ENCODE measurements around the gene RUVBL2. TPM values are rescaled to one million over a fixed set of nuclear protein-coding genes. Genes with fewer than 3 reads are reported as not detected.

RUVBL2 gene
- polyA plus RNA-seq, 1 donor from 2014 or later, result 184 TPM

DNA sequence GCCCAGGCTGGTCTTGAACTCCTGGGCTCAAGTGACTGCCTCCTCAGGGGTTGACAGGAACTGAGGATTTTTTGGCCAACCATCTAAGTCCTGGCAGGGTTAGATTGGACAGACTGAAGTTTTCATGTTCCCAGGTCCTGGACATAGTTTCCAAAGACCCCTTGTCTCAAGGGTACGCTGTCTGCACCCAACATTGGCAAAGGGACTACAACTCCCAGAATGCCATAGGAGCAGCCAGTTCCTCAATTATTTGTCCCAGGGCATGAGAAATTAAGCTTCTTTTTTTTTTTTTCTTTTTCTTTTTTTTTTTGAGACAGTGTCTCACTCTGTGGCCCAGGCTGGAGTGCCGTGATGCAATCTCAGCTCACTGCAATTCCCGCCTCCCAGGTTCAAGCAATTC is 7.5 kb upstream of the RUVBL2 start:
- Histone ChIP-seq H3K27me3 (ENCODE audit: insufficient read depth, low read depth, low read length) (no peaks in the 10 kb centered on the region), H3K9me2 (ENCODE audit: insufficient read depth, low read length) (no peaks in the 10 kb centered on the region), H2AFZ (ENCODE audit: low read depth, low read length) (no peak overlapping the region), H3K9me3 (ENCODE audit: low read length) (no peaks in the 10 kb centered on the region), H3K27ac (ENCODE audit: low read length) (no peak overlapping the region), H3K9ac (ENCODE audit: low read length) (no peak overlapping the region), H3K36me3 (ENCODE audit: insufficient read depth, low read length) (no peaks in the 10 kb centered on the region), H3F3A (ENCODE audit: insufficient read depth, low read length, poor library complexity, severe bottlenecking) (no peaks in the 10 kb centered on the region), H3K4me3 (ENCODE audit: low read length) (no peak overlapping the region), H3K79me2 (replicated peaks; ENCODE audit: insufficient read depth, low read length) (no peaks in the 10 kb centered on the region), H3K4me2 (ENCODE audit: low read length) (no peak overlapping the region), H4K20me1 (ENCODE audit: insufficient read depth) (no peaks in the 10 kb centered on the region)
- TF ChIP-seq TAF1 (IDR thresholded peaks at IDR 0.05; ENCODE audit: low read depth) (no peak), EZH2 (IDR thresholded peaks at IDR 0.05; ENCODE audit: borderline replicate concordance, insufficient read depth, low read length, poor library complexity, severe bottlenecking) (no peak), MXI1 (conservative IDR thresholded peaks at IDR 0.05; ENCODE audit: poor library complexity, severe bottlenecking) (no peak), EP300 (conservative IDR thresholded peaks at IDR 0.05; ENCODE audit: poor library complexity, severe bottlenecking) (no peak), RAD21 (conservative IDR thresholded peaks at IDR 0.05) (no peak), POLR2AphosphoS5 (IDR thresholded peaks at IDR 0.05) (no peak), SMC3 (conservative IDR thresholded peaks at IDR 0.05; ENCODE audit: poor library complexity) (no peak)
- TF ChIP-seq, protein P1, sequence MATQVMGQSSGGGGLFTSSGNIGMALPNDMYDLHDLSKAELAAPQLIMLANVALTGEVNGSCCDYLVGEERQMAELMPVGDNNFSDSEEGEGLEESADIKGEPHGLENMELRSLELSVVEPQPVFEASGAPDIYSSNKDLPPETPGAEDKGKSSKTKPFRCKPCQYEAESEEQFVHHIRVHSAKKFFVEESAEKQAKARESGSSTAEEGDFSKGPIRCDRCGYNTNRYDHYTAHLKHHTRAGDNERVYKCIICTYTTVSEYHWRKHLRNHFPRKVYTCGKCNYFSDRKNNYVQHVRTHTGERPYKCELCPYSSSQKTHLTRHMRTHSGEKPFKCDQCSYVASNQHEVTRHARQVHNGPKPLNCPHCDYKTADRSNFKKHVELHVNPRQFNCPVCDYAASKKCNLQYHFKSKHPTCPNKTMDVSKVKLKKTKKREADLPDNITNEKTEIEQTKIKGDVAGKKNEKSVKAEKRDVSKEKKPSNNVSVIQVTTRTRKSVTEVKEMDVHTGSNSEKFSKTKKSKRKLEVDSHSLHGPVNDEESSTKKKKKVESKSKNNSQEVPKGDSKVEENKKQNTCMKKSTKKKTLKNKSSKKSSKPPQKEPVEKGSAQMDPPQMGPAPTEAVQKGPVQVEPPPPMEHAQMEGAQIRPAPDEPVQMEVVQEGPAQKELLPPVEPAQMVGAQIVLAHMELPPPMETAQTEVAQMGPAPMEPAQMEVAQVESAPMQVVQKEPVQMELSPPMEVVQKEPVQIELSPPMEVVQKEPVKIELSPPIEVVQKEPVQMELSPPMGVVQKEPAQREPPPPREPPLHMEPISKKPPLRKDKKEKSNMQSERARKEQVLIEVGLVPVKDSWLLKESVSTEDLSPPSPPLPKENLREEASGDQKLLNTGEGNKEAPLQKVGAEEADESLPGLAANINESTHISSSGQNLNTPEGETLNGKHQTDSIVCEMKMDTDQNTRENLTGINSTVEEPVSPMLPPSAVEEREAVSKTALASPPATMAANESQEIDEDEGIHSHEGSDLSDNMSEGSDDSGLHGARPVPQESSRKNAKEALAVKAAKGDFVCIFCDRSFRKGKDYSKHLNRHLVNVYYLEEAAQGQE (IDR thresholded peaks at IDR 0.05; ENCODE audit: borderline replicate concordance), result no peak
- TF ChIP-seq, protein P2, sequence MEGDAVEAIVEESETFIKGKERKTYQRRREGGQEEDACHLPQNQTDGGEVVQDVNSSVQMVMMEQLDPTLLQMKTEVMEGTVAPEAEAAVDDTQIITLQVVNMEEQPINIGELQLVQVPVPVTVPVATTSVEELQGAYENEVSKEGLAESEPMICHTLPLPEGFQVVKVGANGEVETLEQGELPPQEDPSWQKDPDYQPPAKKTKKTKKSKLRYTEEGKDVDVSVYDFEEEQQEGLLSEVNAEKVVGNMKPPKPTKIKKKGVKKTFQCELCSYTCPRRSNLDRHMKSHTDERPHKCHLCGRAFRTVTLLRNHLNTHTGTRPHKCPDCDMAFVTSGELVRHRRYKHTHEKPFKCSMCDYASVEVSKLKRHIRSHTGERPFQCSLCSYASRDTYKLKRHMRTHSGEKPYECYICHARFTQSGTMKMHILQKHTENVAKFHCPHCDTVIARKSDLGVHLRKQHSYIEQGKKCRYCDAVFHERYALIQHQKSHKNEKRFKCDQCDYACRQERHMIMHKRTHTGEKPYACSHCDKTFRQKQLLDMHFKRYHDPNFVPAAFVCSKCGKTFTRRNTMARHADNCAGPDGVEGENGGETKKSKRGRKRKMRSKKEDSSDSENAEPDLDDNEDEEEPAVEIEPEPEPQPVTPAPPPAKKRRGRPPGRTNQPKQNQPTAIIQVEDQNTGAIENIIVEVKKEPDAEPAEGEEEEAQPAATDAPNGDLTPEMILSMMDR (IDR thresholded peaks at IDR 0.05; ENCODE audit: poor library complexity, severe bottlenecking), result no peak

DNA sequence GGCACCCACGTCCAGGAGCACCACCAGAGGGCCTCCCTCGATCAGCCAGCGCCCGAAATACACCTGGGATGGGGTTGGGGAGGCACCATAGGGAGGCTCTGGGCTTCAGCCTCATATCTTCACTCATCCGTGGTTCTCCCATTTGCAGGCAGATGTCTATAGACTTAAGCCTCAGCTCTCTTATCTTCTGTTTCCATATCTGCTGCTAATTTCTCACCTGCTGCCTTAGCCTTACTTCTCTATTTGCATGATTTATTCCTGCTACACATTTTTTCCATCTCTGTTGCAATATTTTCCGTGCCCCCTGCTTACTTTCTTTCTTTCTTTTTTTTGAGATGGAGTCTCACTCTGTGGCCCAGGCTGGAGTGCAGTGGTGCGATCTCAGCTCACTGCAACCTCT is 6.4 kb upstream of the RUVBL2 start:
- Histone ChIP-seq H3K4me2 (ENCODE audit: low read length) (no peak overlapping the region), H3F3A (ENCODE audit: insufficient read depth, low read length, poor library complexity, severe bottlenecking) (no peaks in the 10 kb centered on the region), H3K27ac (ENCODE audit: low read length) (no peak overlapping the region), H4K20me1 (ENCODE audit: insufficient read depth) (no peaks in the 10 kb centered on the region), H3K9me3 (ENCODE audit: low read length) (no peaks in the 10 kb centered on the region), H3K4me3 (ENCODE audit: low read length) (no peak overlapping the region), H3K27me3 (ENCODE audit: insufficient read depth, low read depth, low read length) (no peaks in the 10 kb centered on the region), H3K9me2 (ENCODE audit: insufficient read depth, low read length) (no peaks in the 10 kb centered on the region), H2AFZ (ENCODE audit: low read depth, low read length) (no peak overlapping the region), H3K79me2 (replicated peaks; ENCODE audit: insufficient read depth, low read length) (peaks cover 6% of the 10 kb centered on the region), H3K9ac (ENCODE audit: low read length) (no peak overlapping the region), H3K36me3 (ENCODE audit: insufficient read depth, low read length) (no peaks in the 10 kb centered on the region)
- TF ChIP-seq EZH2 (IDR thresholded peaks at IDR 0.05; ENCODE audit: borderline replicate concordance, insufficient read depth, low read length, poor library complexity, severe bottlenecking) (no peak), SMC3 (conservative IDR thresholded peaks at IDR 0.05; ENCODE audit: poor library complexity) (no peak), RAD21 (conservative IDR thresholded peaks at IDR 0.05) (no peak), EP300 (conservative IDR thresholded peaks at IDR 0.05; ENCODE audit: poor library complexity, severe bottlenecking) (no peak), MXI1 (conservative IDR thresholded peaks at IDR 0.05; ENCODE audit: poor library complexity, severe bottlenecking) (no peak), POLR2AphosphoS5 (IDR thresholded peaks at IDR 0.05) (no peak), TAF1 (IDR thresholded peaks at IDR 0.05; ENCODE audit: low read depth) (no peak)
- TF ChIP-seq, protein P1 (IDR thresholded peaks at IDR 0.05; ENCODE audit: borderline replicate concordance), result no peak
- TF ChIP-seq, protein P2 (IDR thresholded peaks at IDR 0.05; ENCODE audit: poor library complexity, severe bottlenecking), result no peak

Measured in neural cell (in vitro differentiated cells).